Glutamatergic neuron (in vitro differentiated cells): ENCODE data around the gene RECQL. TPM values are rescaled to one million over a fixed set of nuclear protein-coding genes. Genes with fewer than 3 reads are reported as not detected.

Source experiments
- total RNA-seq: library from RNA; stranded (reverse); fragmentation: NEBNext Ultra II Directional; extraction: Animal tissue kit (Norgen Biotek cat#: 25700); gene quantifications from one replicate; pipeline ENCODE4 v1.2.1, GENCODE V29; 2021; ENCODE audit not compliant: unreplicated experiment

The RECQL gene
- total RNA-seq, 1 donor from 2014 or later = 20.0 TPM

Other genes with a start within 250 kb of the RECQL start
- 11.9 TPM for gene SLCO1A2, start 166.7 kb downstream of the RECQL start, total RNA-seq
- gene IAPP, start 128.7 kb downstream of the RECQL start, total RNA-seq = not detected
- gene PYROXD1, start 64.0 kb downstream of the RECQL start, total RNA-seq = 17.4 TPM
- 42.2 TPM for gene GOLT1B, start 154 bp upstream of the RECQL start, total RNA-seq
- not detected for gene SPX, start 24.7 kb upstream of the RECQL start, total RNA-seq
- not detected for gene GYS2, start 103.2 kb upstream of the RECQL start, total RNA-seq
- gene LDHB, start 156.2 kb upstream of the RECQL start, total RNA-seq = 539 TPM